Stimulated activated CD4-positive, alpha-beta T cell treated with anti-CD3 and anti-CD28 coated beads, TNF-alpha, amount 100 ng/mL, for 48 hours (primary cell): ENCODE data around the gene WFDC5.
A peak's percentile ranks its signal among the peaks of the same experiment; 100 is the strongest.

Experiments
- DNase-seq, 3 donors: peaks; one replicate each; pipeline ENCODE4 v3.0.0-alpha.2; 2020; ENCODE audit warnings: low read depth in 3 of 3

The WFDC5 gene

DNA sequence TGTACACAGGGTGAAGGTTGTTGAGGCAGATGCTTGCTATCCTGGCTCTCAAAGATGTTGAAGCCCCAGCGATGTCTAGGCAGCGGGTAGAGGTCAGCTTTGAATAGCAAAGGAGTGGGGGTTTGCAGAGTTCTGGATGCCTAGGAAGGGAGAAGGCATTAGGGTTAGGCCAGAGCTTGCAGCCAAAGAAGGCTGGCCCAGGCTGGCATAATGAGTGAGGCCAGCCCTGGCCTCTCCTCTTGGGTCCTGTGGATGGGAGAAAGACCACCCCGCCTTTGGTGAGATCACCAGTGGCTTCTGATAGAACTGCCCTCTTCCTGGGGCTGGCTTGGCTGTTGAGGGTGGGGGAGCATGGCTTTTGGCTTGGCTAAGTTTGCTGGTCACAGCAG lies 406 bp upstream of the WFDC5 start:
- no peak for DNase-seq

DNA sequence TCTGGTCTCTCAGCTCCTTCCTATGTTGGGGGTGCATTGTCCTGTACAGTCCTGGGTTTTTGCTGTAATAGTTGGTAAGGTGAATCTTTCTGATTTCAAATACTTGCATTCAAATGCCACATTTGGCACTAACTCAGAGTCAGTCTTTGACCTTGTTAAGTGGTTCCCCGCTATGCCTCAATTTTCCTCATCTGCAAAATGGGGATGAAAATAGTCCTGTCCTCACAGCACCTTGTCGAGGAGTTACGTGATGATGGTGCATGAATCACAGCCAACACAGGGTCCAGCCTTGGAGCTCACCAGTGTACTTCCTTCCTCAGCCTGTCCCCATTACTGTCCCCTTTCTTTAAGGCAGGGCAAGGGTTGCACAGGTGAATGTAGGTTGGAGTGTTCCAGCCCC lies 1.1 kb downstream of the WFDC5 start:
- no peak for DNase-seq

DNA sequence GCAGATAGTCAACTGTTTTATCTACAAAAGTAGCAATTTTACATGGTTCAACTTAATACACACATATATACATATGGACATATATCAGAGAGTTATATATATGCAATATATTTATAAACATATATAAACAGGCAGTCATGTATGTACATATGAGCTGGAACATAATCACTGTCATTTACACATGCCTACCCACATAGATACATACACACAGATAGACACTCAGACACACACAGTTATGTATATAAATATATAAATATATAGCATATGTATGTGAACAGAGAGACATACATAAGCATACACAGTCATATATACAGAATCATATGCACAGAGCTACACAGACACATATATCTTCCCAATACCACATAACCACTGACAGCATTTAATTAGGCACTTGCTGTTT lies 2.2 kb downstream of the WFDC5 start:
- no peak for DNase-seq

DNA sequence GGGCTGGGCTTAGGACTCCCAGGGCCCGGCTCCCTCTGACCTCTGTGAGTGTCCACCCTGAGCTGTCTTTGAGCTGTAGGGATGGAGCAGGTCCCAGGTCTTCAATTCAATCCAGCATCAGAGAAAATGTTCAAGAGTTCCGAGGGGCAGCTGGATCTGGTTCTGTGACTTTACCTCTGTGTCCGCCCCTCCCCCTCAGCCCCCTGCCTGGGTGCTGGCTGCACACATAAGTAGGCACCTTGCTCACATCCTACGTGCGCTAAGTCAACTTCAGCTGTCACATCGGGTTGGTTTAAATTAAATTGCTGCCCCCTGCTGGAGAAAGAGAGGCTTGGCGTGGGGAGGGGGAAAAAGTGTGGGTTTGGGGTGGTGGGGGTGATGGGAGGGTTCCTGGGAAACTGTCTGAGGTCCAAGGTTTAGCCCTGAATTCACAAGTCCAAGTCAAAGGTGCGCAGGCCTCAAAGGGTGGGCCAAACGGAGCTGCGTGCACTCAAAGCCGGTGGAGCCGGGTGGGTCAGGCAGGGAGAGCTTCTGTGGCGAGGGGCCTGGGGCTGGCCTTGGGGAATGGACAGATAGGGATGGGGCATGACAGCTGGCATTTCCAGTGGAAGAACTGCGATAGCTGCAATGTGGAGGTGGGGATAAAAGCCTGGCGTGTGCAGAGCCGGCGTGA lies 3.0 kb downstream of the WFDC5 start:
- DNase-seq, result no peak

DNA sequence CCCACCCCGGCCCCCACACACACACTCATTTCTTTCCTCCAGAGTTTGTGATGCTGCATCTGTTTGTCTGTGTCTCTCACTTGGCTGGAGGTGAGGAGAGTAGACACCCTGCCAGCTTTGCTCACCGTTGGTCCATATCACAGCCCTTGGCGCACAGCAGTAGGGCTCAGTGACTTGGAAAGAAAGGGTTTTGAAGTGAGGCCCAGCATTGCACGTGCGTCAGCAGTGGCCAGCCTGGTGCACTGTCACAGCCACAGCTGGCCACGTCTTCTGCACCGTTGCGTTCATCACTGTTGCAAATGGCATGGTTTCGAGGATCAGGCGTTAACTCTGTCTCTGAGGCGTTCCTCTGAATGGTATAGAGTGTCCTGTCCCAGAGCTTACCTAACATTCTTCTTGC lies 3.7 kb downstream of the WFDC5 start:
- no peak for DNase-seq

DNA sequence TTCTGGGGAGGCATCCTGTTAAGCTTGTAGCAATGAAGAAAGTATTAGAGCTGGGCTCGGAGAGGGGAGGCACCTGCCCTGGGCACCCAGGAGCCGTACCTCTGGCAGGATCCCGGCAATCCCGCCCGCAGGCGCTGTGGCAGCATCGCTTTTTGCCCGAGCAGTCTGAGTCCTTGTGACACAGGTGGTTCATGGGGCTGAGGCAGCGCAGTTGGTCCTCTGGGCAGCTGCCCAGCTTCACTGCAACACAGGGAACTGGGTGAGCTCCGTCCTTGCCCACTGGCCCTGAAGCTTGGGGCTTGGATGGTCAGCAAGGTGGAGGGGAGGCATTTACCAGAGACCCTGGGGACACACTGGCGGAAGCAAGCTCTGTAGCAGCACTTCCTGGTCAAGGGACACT lies 4.7 kb downstream of the WFDC5 start:
- no peak for DNase-seq

DNA sequence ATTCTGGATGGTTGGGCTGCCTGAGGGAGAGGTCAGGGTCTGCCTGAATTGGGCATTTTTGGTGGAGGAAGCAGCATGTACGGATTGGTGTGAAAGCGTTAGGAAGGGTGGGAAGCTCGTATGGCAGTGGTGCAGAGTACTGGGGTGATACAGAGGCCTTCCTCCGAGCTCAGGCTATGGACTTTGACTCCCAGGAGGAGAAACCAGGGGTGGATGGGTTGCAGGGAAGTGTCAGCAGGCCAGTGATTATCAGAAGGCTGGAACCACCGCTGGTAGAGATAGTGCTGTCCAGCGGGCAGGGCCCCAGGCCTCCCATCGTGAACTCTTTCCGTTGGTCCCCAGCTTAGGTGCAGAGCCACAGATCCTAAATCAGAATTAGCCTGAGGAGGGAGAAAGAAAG lies 5.3 kb downstream of the WFDC5 start:
- no peak for DNase-seq

DNA sequence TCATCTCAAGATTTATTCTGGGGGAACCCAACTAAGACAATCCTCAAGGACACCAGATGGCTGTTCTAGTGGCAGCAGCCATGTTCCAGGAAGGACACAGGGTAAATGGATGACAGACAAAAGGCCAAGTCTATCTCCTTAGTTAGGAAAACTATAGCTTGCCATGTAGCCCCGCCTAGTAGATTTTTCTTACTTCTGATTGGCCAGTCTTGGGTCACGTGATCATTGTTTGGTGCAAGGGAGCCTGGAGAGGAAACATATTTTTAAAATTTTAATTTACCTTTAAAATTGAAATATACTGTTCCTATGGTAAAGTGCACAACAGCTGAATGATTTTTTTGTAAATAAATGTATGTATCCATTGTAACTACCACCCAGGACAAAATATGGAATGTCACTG lies 9.7 kb downstream of the WFDC5 start:
- DNase-seq, result no peak

DNA sequence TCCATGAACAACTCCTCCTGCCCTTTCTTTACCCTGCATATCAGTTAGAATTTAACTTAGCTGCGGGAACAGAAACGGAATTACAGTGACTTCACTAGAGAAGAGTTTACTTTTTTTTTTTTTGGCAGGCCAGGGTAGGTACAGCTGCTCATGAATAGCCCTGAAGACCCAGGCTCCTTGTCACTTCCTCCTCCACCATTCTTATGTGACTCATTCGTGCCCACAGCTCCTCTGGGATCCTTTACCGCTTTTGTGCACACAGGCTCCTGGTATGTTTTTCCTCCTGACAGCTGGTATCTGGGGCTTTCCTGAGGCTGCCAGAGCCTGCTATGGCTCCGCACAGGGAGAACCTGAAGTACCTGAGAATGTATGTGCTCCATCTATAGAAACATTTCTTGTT lies 10.2 kb downstream of the WFDC5 start:
- no peak for DNase-seq

DNA sequence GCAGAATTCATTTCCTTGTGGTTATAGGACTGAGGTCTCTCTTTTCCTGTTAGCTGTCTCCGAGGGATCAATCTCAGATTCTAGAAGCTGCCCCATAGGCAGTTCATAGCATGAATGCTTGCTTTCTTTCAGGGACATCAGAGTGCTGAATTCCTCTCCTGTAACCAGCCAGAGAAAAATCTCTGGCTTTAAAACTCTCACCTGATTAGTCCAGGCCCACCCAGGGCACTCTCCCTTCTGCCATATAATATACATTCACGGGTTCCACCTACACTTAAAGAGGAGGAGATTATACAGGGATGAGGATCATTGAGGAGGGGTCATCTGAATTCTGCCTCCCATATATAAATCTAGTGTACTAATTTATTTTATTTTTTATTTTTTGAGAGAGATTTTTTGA lies 11.9 kb downstream of the WFDC5 start:
- DNase-seq, result no peak

DNA sequence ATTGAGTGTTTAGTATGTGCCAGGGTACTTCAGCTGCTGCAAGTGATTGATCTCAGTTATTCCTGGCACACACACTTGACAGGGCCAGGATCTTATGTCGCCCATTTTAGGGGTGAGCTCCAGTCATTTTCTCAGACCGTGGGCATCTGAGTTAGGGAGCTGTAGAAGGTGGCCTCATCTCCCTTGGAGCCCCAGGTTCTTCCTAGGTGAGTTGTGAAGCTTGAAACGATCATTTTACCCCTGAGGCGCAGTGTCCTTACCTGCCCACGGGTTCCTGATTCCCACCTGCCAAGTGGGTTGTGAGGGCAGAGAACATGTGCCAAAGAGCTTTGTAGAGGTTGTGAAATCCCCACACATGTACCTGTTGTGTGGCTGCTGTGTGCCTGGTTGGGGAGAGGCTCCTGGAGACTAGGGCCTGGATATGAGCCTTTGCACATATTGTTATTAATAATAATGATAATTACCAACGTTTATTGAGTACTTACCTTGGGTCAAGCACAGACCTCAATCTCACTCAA lies 13.6 kb downstream of the WFDC5 start:
- DNase-seq, result no peak

DNA sequence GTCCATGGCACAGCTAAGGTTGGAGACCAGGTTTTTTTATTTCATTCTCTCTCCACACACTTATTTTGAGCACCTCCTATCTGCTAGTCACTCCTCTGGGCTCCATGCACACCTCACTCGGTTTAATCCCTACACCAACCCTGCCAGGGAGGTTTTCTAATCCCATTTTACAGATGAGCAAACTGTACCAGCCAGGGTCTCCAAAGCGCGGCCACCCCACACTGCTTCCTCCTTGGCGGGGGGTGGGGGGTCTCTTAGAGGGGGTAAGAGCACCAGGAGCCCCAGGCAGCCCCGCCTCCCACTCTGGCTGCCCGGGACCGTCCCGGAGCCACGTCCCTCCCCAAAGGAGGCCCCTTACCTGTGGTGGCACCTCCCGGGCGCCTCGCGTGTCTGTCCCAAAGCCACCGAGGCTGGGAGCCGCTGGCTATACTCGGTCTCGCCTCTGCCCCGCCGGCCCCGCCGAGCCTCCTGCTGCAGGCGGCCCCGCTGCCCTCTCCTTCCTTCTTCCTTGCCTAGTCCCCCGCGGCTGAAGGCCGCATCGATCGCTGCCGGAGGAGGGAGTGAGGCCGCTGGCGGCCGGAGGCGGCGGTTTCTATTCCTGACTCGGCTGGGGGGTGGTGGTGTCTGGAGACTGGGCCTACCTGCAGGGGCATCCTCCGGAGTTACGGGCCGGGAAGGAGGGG lies 14.3 kb downstream of the WFDC5 start, which contains the start of gene KCNS1:
KCNS1 (minus strand) TSS at position 565 of the 683 bp plus-strand sequence. CDS start 1,891 bp downstream, outside the sequence.
- no peak for DNase-seq

DNA sequence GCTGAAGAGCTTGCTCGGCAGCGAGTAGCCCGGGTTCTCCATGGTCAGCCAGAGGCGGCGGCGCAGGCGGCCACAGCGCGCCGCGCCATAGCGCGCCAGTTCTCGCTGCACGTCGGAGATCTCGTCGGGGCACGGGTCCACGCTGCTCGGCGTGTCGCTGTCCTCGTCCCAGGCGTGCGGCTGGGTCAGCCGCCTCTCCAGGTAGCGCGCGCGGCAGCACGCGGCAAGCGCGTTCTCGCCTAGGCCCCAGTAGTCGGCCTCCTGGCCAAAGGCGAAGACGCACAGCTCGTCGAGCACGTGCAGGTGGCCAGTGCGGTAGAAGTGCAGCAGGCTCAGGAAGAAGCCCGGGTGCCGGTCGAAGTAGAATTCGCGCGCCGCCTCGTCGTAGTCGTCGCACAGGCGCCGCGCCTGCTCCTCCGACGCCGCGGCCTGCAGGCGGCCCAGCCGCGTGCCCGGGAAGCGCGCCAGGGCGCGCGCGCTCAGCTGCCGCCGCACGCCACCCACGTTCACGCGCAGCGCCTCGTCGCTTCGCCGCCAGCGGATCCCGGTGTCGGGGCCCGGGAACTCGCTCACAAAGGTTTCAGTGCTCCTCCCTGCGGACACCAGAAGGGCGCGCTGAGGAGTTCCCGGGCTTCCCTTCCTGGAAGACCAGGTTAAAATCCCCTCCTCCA lies 16.7 kb downstream of the WFDC5 start:
- no peak for DNase-seq

DNA sequence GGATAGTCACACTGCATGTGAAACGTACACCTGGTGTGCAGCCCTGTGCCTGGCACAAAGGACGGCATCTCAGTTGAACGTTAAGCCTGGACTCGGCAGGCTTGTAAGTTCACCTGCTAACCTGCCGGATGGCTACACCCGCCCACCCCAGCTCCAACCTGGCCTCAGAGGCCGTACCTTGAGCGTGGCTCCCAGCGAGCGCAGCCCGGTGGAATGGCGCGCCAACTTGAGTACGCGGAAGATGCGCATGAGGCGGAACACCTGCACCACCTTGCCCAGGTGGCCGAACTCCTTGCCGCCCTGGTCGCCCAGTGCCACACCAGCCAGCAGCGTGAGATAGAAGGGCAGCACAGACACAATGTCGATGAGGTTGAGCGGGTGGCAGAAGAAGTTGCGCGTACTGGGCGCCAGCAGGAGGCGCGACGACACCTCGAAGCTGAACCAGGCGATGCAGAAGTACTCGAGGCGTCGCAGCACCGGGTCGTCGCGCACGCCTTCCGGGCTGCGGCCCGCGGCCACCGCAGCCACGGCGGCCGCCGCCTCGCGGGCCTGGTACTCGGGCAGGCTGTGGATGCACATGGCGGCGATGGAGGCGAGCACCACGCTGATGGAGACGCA lies 17.4 kb downstream of the WFDC5 start:
- DNase-seq, result peak; percentile 24 to 30 (median 26)

DNA sequence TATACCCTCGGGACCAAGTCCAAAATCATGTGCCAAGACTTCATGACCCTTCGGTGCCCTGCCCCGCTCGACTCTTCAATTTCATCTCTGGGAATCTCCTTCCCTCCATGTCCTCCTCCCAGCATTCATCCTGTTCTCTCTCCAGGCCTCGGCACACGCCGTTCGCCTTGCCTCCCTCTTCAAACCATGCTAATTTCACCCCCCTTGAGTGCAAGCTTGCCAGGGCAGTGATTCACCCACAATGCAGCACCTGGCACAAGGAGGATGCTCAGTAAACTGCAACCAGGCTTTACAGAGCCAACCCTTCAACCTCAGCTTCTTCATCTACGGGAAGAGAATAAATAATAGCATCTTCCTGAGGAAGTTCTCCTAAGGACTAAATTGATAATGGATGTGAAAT lies 18.2 kb downstream of the WFDC5 start:
- DNase-seq, result no peak

DNA sequence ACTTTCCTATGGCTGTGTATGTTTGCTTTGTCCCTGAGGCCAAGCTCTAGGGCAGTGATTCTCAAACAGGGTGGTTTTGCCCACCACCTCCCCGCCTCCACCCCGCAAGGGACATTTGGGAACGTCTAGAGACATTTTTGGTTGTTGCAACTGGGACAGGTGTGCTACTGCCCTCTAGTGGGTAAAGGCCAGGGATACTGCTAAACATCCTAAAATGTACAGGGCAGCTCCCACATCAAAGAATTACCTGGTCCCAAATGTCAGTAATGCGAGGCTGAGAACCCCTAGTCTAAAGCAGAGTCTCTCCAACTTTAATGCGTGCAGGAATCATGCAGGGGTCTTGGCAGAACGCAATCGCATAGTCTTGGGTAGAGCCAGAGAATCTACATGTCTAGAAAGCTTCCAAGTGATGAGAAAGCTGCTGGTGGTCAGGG lies 19.2 kb downstream of the WFDC5 start:
- peak in 2 of 3 donors; percentile 41 to 54 for DNase-seq

DNA sequence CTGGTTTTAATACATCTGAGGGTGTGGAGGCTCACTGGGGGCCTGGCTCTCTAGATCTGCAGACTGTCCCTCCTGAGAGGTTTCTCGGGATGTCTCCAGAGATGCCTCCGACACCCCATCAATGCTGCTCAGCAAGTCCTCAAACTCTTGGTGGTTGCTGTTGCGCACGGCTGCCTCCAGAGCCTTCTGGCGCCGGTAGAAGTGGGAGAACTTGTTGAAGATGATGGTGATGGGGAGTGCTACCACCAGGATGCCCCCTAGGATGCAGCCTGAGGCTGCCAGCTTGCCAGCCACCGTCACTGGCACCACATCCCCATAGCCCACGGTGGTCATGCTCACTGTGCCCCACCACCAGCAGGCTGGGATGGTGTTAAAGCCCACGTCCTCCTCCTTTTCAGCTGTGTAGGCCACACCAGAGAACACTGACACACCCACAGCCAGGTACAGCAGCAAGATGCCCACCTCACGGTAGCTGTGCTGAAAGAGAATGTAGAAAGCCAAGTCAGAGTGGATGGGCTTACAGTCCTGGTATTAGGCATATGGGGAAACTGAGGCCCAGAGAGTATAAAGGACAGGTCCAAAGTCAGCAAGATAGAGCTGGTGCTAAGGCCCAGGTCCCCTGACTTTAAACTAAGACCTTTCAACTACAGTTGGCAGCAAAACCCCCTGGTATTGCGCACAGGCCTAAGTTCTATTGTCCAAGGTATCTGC lies 20.0 kb downstream of the WFDC5 start:
- no peak for DNase-seq

DNA sequence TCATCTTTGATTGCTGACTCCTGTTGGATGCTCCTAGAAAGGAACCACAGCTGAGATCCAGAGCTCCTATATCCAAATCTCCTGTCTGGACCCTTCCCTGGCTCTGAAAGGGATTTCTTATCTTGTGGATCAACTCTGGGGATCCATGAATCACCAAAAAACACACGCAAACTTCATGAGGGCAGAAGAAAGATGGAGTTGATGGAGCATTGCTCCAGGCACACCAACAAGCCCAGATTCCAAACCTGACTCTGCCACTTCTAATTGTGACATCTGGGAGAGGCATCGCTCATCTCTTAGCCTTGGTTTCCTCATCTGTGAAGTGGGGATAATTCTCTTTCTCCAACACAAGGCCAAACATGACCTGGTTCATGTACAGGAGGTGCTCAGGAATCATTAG lies 20.8 kb downstream of the WFDC5 start:
- DNase-seq, result no peak

DNA sequence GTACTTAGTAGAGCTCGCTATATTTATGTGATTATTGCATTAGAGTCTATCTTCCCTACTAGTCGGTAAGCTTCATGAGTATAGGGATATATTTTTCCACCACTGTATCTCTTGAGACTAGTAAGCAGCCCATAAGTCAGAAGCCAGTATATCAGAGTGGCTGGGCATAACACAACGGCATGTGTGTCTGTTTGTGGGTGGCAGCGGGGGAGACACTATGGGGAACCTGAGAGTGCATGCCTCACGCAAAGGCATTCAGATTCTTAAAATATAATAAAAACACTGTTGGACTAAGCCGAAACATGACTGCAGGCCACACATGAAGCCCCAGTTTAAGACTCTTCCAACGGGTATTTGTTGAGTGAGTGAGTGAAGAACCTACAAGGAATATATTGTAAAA lies 22.1 kb downstream of the WFDC5 start:
- DNase-seq, result no peak

DNA sequence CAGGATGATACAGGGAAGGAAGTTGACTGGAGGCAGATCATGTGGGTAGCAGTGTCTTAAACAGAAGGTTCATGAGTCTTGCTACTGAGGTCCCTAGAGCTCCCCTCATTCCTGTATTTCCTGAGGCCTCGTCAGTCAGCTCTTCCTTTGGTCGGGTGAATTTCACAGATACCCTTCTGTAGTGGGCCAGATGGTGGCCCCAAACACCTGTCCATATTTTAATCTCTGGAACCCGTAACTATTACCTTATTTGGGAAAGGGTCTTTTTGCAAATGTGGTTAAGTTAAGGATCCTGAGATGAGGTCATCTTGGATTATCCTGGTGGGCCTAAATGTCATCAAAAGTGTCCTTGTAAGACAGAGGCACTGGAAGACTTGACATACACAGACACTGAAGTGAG lies 23.6 kb downstream of the WFDC5 start:
- DNase-seq, result no peak

DNA sequence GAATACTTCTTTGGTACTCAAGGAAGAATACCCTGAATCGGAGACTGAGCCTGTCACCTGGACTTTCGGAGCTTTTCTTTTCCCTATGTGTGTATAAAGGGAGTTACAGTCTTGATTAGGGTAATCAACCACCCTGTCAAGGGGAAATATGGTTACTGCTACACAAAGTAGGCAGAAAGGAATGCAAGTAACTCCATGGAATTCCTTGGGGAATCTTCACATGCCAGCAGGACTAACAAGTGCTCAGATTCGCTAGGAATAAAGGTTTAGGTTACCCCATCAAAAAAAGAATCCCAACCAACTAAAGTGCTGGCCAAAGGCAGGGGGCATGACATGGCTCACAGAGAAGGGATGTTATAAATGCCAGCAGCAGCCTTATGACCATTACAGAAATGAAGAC lies 24.5 kb downstream of the WFDC5 start:
- DNase-seq, result no peak

DNA sequence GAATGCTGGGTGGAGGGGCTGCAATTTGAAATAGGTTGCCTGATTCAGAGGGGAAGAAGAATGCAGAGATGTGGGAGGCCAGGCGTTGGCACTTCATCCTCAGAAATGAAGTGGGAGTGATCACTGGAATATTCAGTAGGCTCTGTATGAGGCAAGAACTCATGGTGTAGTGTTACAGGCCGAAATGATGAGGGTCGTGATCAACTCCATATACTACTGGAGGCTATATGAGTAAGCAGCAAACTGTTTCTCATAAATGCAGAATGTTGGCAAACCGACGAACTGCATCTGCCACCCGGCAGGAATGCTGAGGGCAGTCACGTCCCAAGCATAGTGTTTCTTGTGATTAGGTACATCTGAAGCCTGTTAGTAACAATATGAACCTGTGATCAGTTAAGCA lies 26.7 kb downstream of the WFDC5 start:
- no peak for DNase-seq
